Body of pancreas (tissue), 4 donors: ENCODE results near the gene ATP6V1F. TPM values are rescaled to one million over a fixed set of nuclear protein-coding genes. Genes with fewer than 3 reads are reported as not detected.

Experiments
- ATAC-seq: fragments of 150-250 bp; one replicate; pipeline ENCODE4 v1.9.1; 2016
- DNase-seq, 4 donors: peaks; one replicate each; pipeline ENCODE4 v3.0.0-alpha.2; 2019
- H3K27ac ChIP-seq, 4 donors: fragments of 200-600 bp; sonication (generic); 1 replicate in 3 of 4; 2 replicates in 1 of 4; pipeline versions ENCODE4 v1.5.1 to v1.6.1; 2016 to 2019; ENCODE audit warnings: mild to moderate bottlenecking in 1 of 4, mixed read lengths in 1 of 4, moderate library complexity in 1 of 4
- H3K27me3 ChIP-seq, 2 donors: fragments of 200-600 bp; sonication (generic); one replicate each; pipeline ENCODE4 v1.6.0; 2016; ENCODE audit warnings: mild to moderate bottlenecking in 1 of 2
- H3K36me3 ChIP-seq, 2 donors: fragments of 200-600 bp; sonication (generic); replicated peaks in 1 of 2; 2 replicates each; pipeline ENCODE4 v1.5.1; 2016; ENCODE audit warnings: low read depth in 2 of 2; ENCODE audit not compliant: insufficient read depth in 1 of 2
- H3K4me1 ChIP-seq: fragments of 200-600 bp; sonication (generic); one replicate; pipeline ENCODE4 v1.6.0; 2016
- H3K4me3 ChIP-seq, 2 donors: fragments of 200-600 bp; sonication (generic); 1 replicate in 1 of 2; 2 replicates in 1 of 2; pipeline ENCODE4 v1.5.1; 2016 to 2019
- H3K9me3 ChIP-seq, 3 donors: fragments of 200-600 bp; sonication (generic); 1 replicate in 2 of 3; 2 replicates in 1 of 3; pipeline ENCODE4 v1.5.1; 2016
- CTCF ChIP-seq, 7 experiments: fragments of 450-650 bp in 4 of 7; fragments of 200-600 bp in 3 of 7; sonication (generic) in 3 of 7; IDR thresholded peaks; one replicate each; pipeline ENCODE4 v1.5.1; 2016 to 2019; ENCODE audit warnings: antibody characterized with exemption in 7 of 7
- POLR2A ChIP-seq, 3 donors: fragments of 450-650 bp; IDR thresholded peaks; one replicate each; pipeline ENCODE4 v1.6.1; 2016; ENCODE audit warnings: antibody characterized with exemption in 3 of 3, mild to moderate bottlenecking in 2 of 3
- WGBS, 2 donors: methylation state at CpG; one replicate each; pipeline ENCODE4 v1.1.5; 2017; 5-methylcytosine and 5-hydroxymethylcytosine counted together
- intact Hi-C: fragments of 100-400 bp; cut with DNase I; formaldehyde crosslinking; loops from one replicate; pipeline ENCODE4 v1.15.1; 2023
- total RNA-seq, 2 donors: library from RNA; depleted of rRNA; stranded (reverse); fragments of >200 nt; gene quantifications; one replicate each; pipeline ENCODE4 v1.1.0, GENCODE V29; 2016

ATP6V1F gene
- total RNA-seq, 2 donors from 2014 or later, result 36.3 to 45.8 TPM

- Histone ChIP-seq H3K4me3 (no peak overlapping the region), H3K4me1 (peaks cover 8% of the 10 kb centered on the region), H3K36me3 (no peaks in the 10 kb centered on the region), H3K27me3 (no peaks in the 10 kb centered on the region), H3K27ac (no peak overlapping the region), H3K9me3 (no peaks in the 10 kb centered on the region)
- ATAC-seq, result no peak
- no peak for DNase-seq
- 71 to 74% methylated on average over 6 to 16 of the region's 18 CpGs for WGBS, 2 donors
- TF ChIP-seq CTCF (IDR thresholded peaks at IDR 0.05) (no peak), POLR2A (IDR thresholded peaks at IDR 0.05) (no peak)
- intact Hi-C loops, result no loop called here
Observed at GRCh38 chr7:128858380-128859231, 4.0 kb upstream of the ATP6V1F start.

DNA sequence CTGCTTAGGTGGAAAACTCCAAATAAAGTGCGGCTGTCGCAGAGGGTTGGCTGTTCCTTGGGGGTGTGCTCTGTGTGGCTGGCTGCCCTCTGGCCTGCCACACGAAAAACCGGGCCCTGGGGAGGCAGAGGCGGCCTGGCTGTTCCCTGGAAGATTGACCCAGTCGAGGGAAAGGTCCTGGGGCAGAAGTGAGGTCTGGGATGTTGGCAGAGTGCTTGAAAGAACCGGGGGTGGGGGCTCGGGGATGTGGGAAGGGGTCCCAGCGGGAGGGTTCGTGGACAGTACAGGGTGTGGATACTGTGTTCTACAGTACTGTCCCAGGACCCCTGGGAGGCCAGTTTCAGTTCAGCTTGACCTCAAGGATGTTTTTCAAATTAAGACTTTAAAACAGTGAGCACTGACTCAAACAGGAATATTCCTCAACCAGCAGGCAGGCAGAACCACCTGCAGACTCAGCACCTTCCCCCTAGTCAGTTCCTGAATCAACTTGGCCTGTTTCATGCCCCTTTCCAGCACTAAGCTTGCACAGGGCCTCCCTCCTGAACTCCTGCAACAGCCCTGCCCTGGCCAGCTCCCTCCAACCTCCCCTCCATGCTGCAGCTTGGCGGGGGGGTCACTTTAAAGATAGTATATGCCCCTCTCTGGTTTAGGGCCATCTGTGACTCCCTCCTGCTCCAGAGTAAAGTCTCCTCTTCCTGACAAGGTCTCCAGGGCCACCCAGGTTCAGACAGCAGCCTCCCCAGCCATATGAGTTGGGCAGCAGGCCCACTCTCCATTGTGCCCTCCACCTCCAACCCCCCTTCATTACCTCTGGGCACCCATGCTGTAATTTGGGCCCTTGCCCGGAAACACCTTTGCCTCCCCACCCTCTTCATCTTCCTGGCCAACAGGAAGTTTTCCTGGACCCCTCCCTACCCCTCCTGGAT is 3.2 kb upstream of the ATP6V1F start:
- DNase-seq, result peak in 1 of 4 donors; percentile 23
- ATAC-seq, result no peak
- WGBS, 2 donors, result 56 to 57% methylated on average over 12 of the region's 12 CpGs
- intact Hi-C loops, result no loop called here
- H3K27me3 ChIP-seq, result no peaks in the 10 kb centered on the region
- no peaks in the 10 kb centered on the region for H3K36me3 ChIP-seq
- no peak overlapping the region for H3K27ac ChIP-seq
- H3K4me1 ChIP-seq, result peaks cover 15% of the 10 kb centered on the region
- H3K9me3 ChIP-seq, result no peaks in the 10 kb centered on the region
- H3K4me3 ChIP-seq, result no peak overlapping the region
- TF ChIP-seq POLR2A (IDR thresholded peaks at IDR 0.05) (no peak), CTCF (IDR thresholded peaks at IDR 0.05) (no peak)

- H3K27me3 ChIP-seq, result no peaks in the 10 kb centered on the region
- no peak overlapping the region for H3K27ac ChIP-seq
- H3K4me3 ChIP-seq, result no peak overlapping the region
- no peaks in the 10 kb centered on the region for H3K36me3 ChIP-seq
- H3K9me3 ChIP-seq, result no peaks in the 10 kb centered on the region
- DNase-seq (no peak), ATAC-seq (no peak)
- WGBS, 2 donors, result 45 to 53% methylated on average over 10 of the region's 10 CpGs
- H3K4me1 ChIP-seq, result peaks cover 15% of the 10 kb centered on the region
- intact Hi-C loops, result no loop called here
- TF ChIP-seq POLR2A (IDR thresholded peaks at IDR 0.05) (no peak), CTCF (IDR thresholded peaks at IDR 0.05) (no peak)
Observed at GRCh38 chr7:128860158-128861073, 2.2 kb upstream of the ATP6V1F start.

DNA sequence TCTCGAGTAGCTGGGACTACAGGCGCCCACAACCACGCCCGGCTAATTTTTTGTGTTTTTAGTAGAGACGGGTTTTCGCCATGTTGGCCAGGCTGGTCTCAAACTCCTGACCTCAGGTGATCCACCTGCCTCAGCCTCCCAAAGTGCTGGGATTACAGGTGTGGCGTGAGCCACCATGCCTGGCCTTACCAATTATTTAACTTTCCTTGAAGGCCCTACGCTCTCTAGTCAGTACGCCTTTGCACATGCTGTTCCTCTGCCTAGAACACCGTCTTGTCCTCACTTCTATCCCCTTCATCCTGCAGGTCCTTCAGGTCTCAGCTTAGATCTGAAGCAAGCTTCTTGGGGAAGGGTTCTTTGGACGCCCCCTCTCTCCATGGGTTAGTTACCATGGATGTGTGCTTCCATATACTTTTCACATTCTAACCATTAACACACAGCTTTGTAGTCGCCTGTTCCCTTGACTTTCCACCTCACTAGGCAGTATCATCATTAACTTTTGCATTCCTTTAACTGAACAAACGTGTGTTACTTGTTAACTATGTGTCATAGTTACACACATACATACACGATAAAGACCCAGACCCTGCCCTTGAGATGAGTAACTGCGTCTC is 592 bp upstream of the ATP6V1F start:
- WGBS, 2 donors, result 63 to 67% methylated on average over 15 of the region's 15 CpGs
- TF ChIP-seq CTCF (IDR thresholded peaks at IDR 0.05) (no peak), POLR2A (IDR thresholded peaks at IDR 0.05) (no peak)
- Histone ChIP-seq H3K27me3 (no peaks in the 10 kb centered on the region), H3K4me1 (peaks cover 15% of the 10 kb centered on the region), H3K36me3 (no peaks in the 10 kb centered on the region), H3K27ac (peak overlapping the region in 1 of 4 donors; percentile 67), H3K9me3 (no peaks in the 10 kb centered on the region), H3K4me3 (no peak overlapping the region)
- DNase-seq, result no peak
- ATAC-seq, result no peak
- intact Hi-C loops, result no loop called here
